PC-9 (cell line): Measurements from ENCODE around the gene APPL1. TPM values are rescaled to one million over a fixed set of nuclear protein-coding genes. Genes with fewer than 3 reads are reported as not detected.

Experiments
- BruUV-seq: library from RNA; stranded (reverse); fragments of 400-500 nt; replicated peaks from 2 replicates; lab custom pipeline; 2021; lab: Mats Ljungman, UMichigan
- CTCF ChIA-PET: fragments of 300-600 bp; sonication (Branson Sonifier 250); formaldehyde crosslinking; loops from one replicate; lab custom pipeline; 2022; ENCODE audit warnings: antibody characterized with exemption; lab: Charles Lee
- POLR2A ChIA-PET: fragments of 300-600 bp; sonication (Branson Sonifier 250); formaldehyde crosslinking; loops from one replicate; lab custom pipeline; 2022; ENCODE audit warnings: antibody characterized with exemption; ENCODE audit not compliant: unreplicated experiment; lab: Charles Lee
- DNase-seq, 2 experiments: peaks; one replicate each; pipeline versions ENCODE4 v3.0.0 to v3.0.0-alpha.2; 2015 to 2022; ENCODE audit warnings: mixed read lengths in 1 of 2
- H2AFZ ChIP-seq: fragments of 200-600 bp; sonication (generic); 2 replicates; pipeline ENCODE4 v1.8.1; 2017; ENCODE audit warnings: antibody characterized with exemption
- H3F3A ChIP-seq: fragments of 200-600 bp; sonication (generic); 2 replicates; pipeline ENCODE4 v1.8.1; 2017; ENCODE audit warnings: antibody characterized with exemption, mild to moderate bottlenecking, low read depth; ENCODE audit not compliant: insufficient read depth
- H3K27ac ChIP-seq: fragments of 200-600 bp; sonication (generic); 2 replicates; pipeline ENCODE4 v1.6.1; 2016; ENCODE audit warnings: mixed run types
- H3K27me3 ChIP-seq: fragments of 200-600 bp; sonication (generic); 2 replicates; pipeline ENCODE4 v1.6.1; 2016; ENCODE audit warnings: low read depth, mixed run types; ENCODE audit not compliant: insufficient read depth
- H3K36me3 ChIP-seq: fragments of 200-600 bp; sonication (generic); 2 replicates; pipeline ENCODE4 v1.6.1; 2016; ENCODE audit warnings: low read depth, mixed run types
- H3K4me1 ChIP-seq: fragments of 200-600 bp; sonication (generic); replicated peaks from 2 replicates; pipeline ENCODE4 v1.6.1; 2016; ENCODE audit warnings: mixed run types; ENCODE audit not compliant: insufficient read depth
- H3K4me2 ChIP-seq: fragments of 200-600 bp; sonication (generic); 2 replicates; pipeline ENCODE4 v1.6.1; 2017; ENCODE audit warnings: mixed run types
- H3K4me3 ChIP-seq: fragments of 200-600 bp; sonication (generic); 2 replicates; pipeline ENCODE4 v1.6.1; 2016; ENCODE audit warnings: mixed run types
- H3K79me2 ChIP-seq: fragments of 200-600 bp; sonication (generic); 2 replicates; pipeline ENCODE4 v1.6.1; 2017; ENCODE audit warnings: low read depth, mixed run types
- H3K9me2 ChIP-seq: fragments of 200-600 bp; sonication (generic); 2 replicates; pipeline ENCODE4 v1.8.1; 2017; ENCODE audit warnings: mild to moderate bottlenecking; ENCODE audit not compliant: insufficient read depth
- H3K9me3 ChIP-seq: fragments of 200-600 bp; sonication (generic); 2 replicates; pipeline ENCODE4 v1.8.1; 2016; ENCODE audit warnings: low read depth; ENCODE audit not compliant: insufficient read depth
- H4K20me1 ChIP-seq: fragments of 200-600 bp; sonication (generic); 2 replicates; pipeline ENCODE4 v1.8.1; 2017; ENCODE audit not compliant: insufficient read depth
- EZH2 ChIP-seq: fragments of 200-600 bp; sonication (generic); IDR thresholded peaks from 2 replicates; pipeline ENCODE4 v1.8.0; 2017; ENCODE audit warnings: antibody characterized with exemption, low read depth
- intact Hi-C: fragments of 100-400 bp; cut with micrococcal nuclease; formaldehyde crosslinking; loops from one replicate; pipeline ENCODE4 v1.10.0; 2022; ENCODE audit not compliant: unreplicated experiment
- total RNA-seq: library from RNA; stranded (reverse); gene quantifications from 2 replicates; pipeline ENCODE4 v1.2.3, GENCODE V29; 2021
- TF ChIP-seq, protein P1 (sequence below): fragments of 200-600 bp; sonication (generic); conservative IDR thresholded peaks from 2 replicates; pipeline ENCODE4 v1.6.1; 2017; ENCODE audit warnings: mixed run types, antibody characterized with exemption, mild to moderate bottlenecking, moderate library complexity

The APPL1 gene
- total RNA-seq, 1 experiment from 2014 or later = 34.1 TPM

DNA sequence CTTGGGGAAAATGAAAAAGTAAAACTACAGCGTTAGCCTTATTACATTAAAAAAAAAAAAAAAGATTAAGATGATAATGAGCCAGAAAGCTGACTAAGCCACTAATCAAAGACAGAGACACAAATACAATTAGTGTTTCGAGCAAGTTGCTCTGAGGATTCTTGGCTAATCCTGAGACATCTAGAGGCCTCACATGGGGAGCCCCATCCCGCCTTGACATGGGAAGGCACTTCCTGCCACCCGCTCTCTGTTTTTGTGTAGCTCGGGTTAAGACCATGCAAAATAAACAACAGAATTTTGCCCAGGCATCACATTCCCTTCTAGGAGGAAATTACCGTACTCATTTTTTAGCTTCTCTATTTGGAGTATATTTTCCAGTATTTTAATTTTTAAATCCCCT lies 43.0 kb upstream of the APPL1 start:
- Histone ChIP-seq H3F3A (no peaks in the 10 kb centered on the region), H3K9me2 (no peaks in the 10 kb centered on the region), H3K79me2 (no peaks in the 10 kb centered on the region), H3K36me3 (no peaks in the 10 kb centered on the region), H2AFZ (no peak overlapping the region), H3K9me3 (no peaks in the 10 kb centered on the region), H3K4me2 (no peak overlapping the region), H3K27me3 (no peaks in the 10 kb centered on the region), H4K20me1 (no peaks in the 10 kb centered on the region), H3K4me3 (no peak overlapping the region), H3K27ac (no peak overlapping the region), H3K4me1 (no peaks in the 10 kb centered on the region)
- BruUV-seq = no TSS peak
- intact Hi-C loops = no loop called here
- TF ChIP-seq EZH2 = no peak
- TF ChIP-seq, protein P1, sequence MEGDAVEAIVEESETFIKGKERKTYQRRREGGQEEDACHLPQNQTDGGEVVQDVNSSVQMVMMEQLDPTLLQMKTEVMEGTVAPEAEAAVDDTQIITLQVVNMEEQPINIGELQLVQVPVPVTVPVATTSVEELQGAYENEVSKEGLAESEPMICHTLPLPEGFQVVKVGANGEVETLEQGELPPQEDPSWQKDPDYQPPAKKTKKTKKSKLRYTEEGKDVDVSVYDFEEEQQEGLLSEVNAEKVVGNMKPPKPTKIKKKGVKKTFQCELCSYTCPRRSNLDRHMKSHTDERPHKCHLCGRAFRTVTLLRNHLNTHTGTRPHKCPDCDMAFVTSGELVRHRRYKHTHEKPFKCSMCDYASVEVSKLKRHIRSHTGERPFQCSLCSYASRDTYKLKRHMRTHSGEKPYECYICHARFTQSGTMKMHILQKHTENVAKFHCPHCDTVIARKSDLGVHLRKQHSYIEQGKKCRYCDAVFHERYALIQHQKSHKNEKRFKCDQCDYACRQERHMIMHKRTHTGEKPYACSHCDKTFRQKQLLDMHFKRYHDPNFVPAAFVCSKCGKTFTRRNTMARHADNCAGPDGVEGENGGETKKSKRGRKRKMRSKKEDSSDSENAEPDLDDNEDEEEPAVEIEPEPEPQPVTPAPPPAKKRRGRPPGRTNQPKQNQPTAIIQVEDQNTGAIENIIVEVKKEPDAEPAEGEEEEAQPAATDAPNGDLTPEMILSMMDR = no peak
- CTCF ChIA-PET = interaction anchor here (0.6 to 0.7 kb wide), 3 partner anchors 8 to 443 kb away, joined by 3 to 4 read pairs (median 3); no protein-coding TSS in a partner anchor
- DNase-seq = no peak
- POLR2A ChIA-PET = interaction anchor here (0.6 kb wide), 2 partner anchors 316 to 371 kb away, joined by 3 to 4 read pairs; partner anchors contain the start of gene PDE12

DNA sequence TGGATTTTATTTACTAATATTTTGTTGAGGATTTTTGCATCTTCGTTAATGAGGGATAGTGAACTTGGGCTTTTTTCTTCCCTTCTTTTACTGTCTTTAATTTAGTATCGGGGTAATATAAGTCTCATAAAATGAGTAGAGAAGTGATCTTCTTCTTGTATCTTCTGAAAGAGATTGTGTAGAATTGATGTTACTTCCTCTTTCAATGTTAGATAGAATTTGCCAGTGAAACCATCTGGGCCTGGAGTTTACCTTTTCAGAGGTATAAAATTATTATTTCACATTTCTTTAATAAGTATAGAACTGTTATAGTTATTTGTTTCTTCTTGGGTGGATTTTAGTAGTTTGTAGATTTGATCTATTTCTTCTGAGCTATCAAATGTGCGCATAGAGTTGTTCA lies 35.5 kb upstream of the APPL1 start:
- no peaks in the 10 kb centered on the region for H3K36me3 ChIP-seq
- intact Hi-C loops = no loop called here
- no TSS peak for BruUV-seq
- H3K4me1 ChIP-seq = peaks cover 7% of the 10 kb centered on the region
- ChIA-PET CTCF (interaction anchor here (0.7 kb wide), 1 partner anchor 8 kb away, joined by 3 read pairs; no protein-coding TSS in a partner anchor), POLR2A (no interaction called here)
- no peaks in the 10 kb centered on the region for H3K79me2 ChIP-seq
- no peak overlapping the region for H2AFZ ChIP-seq
- H3K9me2 ChIP-seq = no peaks in the 10 kb centered on the region
- no peak overlapping the region for H3K27ac ChIP-seq
- no peak overlapping the region for H3K4me2 ChIP-seq
- H3K4me3 ChIP-seq = no peak overlapping the region
- no peaks in the 10 kb centered on the region for H3K9me3 ChIP-seq
- no peaks in the 10 kb centered on the region for H4K20me1 ChIP-seq
- no peak for DNase-seq
- H3F3A ChIP-seq = 0 out of 2 replicates have a peak, but pooled peaks cover under 1% of the 10 kb centered on the region
- H3K27me3 ChIP-seq = no peaks in the 10 kb centered on the region
- TF ChIP-seq EZH2 = no peak
- TF ChIP-seq, protein P1 = no peak

DNA sequence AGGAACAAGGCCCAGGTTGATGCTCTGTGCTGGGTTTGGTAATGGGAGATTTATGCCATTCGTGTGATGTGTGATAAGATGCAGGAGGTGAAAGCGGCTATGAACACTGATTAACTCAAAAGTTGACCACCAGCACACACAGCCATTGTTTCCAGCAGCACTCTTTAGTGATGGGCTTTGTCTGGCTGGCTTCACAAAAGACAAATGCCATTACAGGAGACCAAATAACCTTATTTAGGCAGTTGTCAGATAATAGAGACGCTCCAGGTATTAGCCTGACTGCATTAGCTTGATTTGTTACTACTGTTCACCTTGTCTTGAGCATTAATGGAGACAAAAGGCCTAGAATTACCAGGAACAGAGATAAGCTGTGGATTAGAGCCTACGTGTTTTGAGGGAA lies 32.9 kb upstream of the APPL1 start:
- no peaks in the 10 kb centered on the region for H3K36me3 ChIP-seq
- no peaks in the 10 kb centered on the region for H3K9me3 ChIP-seq
- no peaks in the 10 kb centered on the region for H3K79me2 ChIP-seq
- DNase-seq = no peak
- ChIA-PET CTCF (no interaction called here), POLR2A (no interaction called here)
- TF ChIP-seq, protein P1 = no peak
- no peak for TF ChIP-seq EZH2
- no peak overlapping the region for H3K4me3 ChIP-seq
- BruUV-seq = no TSS peak
- intact Hi-C loops = no loop called here
- peaks cover 5% of the 10 kb centered on the region; the same call in 1 of the 2 replicates for H3F3A ChIP-seq
- no peak overlapping the region for H2AFZ ChIP-seq
- no peaks in the 10 kb centered on the region for H4K20me1 ChIP-seq
- H3K27ac ChIP-seq = no peak overlapping the region
- peaks cover 15% of the 10 kb centered on the region for H3K4me1 ChIP-seq
- no peak overlapping the region for H3K4me2 ChIP-seq
- no peaks in the 10 kb centered on the region for H3K27me3 ChIP-seq
- no peaks in the 10 kb centered on the region for H3K9me2 ChIP-seq
